K562 (cell line): ENCODE results near the gene RBM18. TPM values are rescaled to one million over a fixed set of nuclear protein-coding genes. Genes with fewer than 3 reads are reported as not detected.

ENCODE experiments used
- ATAC-seq: fragments of 200-7000 bp; cut with Tn5 transposase; 3 replicates; pipeline ENCODE4 v1.9.1; 2020; ENCODE audit warnings: moderate library complexity
- BruUV-seq: library from RNA; stranded (reverse); fragments of 400-500 nt; replicated peaks from 2 replicates; lab custom pipeline; 2021; lab: Mats Ljungman, UMichigan
- CTCF ChIA-PET: fragments of 300-600 bp; formaldehyde crosslinking; extraction: SDS; loops from one replicate; lab custom pipeline; 2021; ENCODE audit warnings: low intra/inter-chr PET ratio; lab: Yijun Ruan, JAX
- POLR2A ChIA-PET: fragments of 300-600, 350-650 bp; sonication (Branson Sonifier 250); formaldehyde crosslinking; extraction: SDS; loops from one replicate; lab custom pipeline; 2021; ENCODE audit warnings: antibody characterized with exemption, inconsistent platforms; lab: Yijun Ruan, JAX
- DNase-seq, 4 experiments: peaks; one replicate each; pipeline versions ENCODE4 v3.0.0 to v3.0.0-alpha.2; 2011 to 2018; ENCODE audit warnings: low spot score in 3 of 4, mixed read lengths in 3 of 4; ENCODE audit errors: extremely low read depth in 1 of 4
- FAIRE-seq: peaks from 2 replicates; lab custom pipeline; 2011; peaks lifted over from hg19 to GRCh38; lab: Jason Lieb, UNC
- H2AFZ ChIP-seq: 2 replicates; pipeline ENCODE4 v1.6.0; 2011; ENCODE audit warnings: low read depth, low read length, control low read depth, inconsistent platforms
- H3K27ac ChIP-seq: fragments of 200-600 bp; 3 replicates; pipeline ENCODE4 v1.8.0; 2011; ENCODE audit warnings: low read depth, mild to moderate bottlenecking, control low read depth, inconsistent platforms, low read length, moderate library complexity, mixed read lengths; ENCODE audit errors: extremely low read depth
- H3K27me3 ChIP-seq, 2 experiments: fragments of 300-600 bp in 1 of 2; 2 replicates in 1 of 2; 3 replicates in 1 of 2; pipeline versions ENCODE4 v1.6.0 to v1.8.0; 2011; ENCODE audit warnings: inconsistent platforms in 2 of 2, low read length in 2 of 2, mild to moderate bottlenecking in 1 of 2, mixed read lengths in 1 of 2, moderate library complexity in 1 of 2; ENCODE audit not compliant: control insufficient read depth in 2 of 2, insufficient read depth in 2 of 2
- H3K36me3 ChIP-seq: fragments of 300-600 bp; 3 replicates; pipeline ENCODE4 v1.8.0; 2011; ENCODE audit warnings: mild to moderate bottlenecking, low read length, inconsistent platforms; ENCODE audit not compliant: control insufficient read depth, insufficient read depth
- H3K4me1 ChIP-seq, 2 experiments: fragments of 200-600 bp in 1 of 2; replicated peaks in 1 of 2; 2 replicates in 1 of 2; 3 replicates in 1 of 2; pipeline versions ENCODE4 v1.5.1 to v1.8.0; 2011; ENCODE audit warnings: inconsistent platforms in 2 of 2, low read length in 2 of 2, mild to moderate bottlenecking in 1 of 2, mixed read lengths in 1 of 2, moderate library complexity in 1 of 2; ENCODE audit not compliant: control insufficient read depth in 2 of 2, insufficient read depth in 2 of 2
- H3K4me2 ChIP-seq: 2 replicates; pipeline ENCODE4 v1.6.1; 2011; ENCODE audit warnings: low read length, control low read depth, inconsistent platforms, mixed read lengths; ENCODE audit not compliant: insufficient read depth
- H3K4me3 ChIP-seq: fragments of 200-600 bp; sonication (generic), shearing (Covaris generic); 2 replicates; pipeline ENCODE4 v1.5.1; 2016; ENCODE audit warnings: control low read depth, inconsistent platforms
- H3K79me2 ChIP-seq: fragments of 200-600 bp; 3 replicates; pipeline ENCODE4 v1.8.0; 2011; ENCODE audit warnings: low read length, inconsistent platforms; ENCODE audit not compliant: control insufficient read depth, insufficient read depth
- H3K9ac ChIP-seq, 2 experiments: 2 replicates each; pipeline versions ENCODE4 v1.6.0 to v1.6.1; 2011; ENCODE audit warnings: low read depth in 2 of 2, low read length in 2 of 2, control low read depth in 1 of 2, inconsistent platforms in 1 of 2, mild to moderate bottlenecking in 1 of 2, mixed read lengths in 1 of 2; ENCODE audit not compliant: insufficient read depth in 1 of 2
- H3K9me1 ChIP-seq: one replicate; pipeline ENCODE4 v1.6.0; 2011; ENCODE audit warnings: inconsistent platforms, mild to moderate bottlenecking, low read length, moderate library complexity; ENCODE audit not compliant: control insufficient read depth, insufficient read depth
- H3K9me3 ChIP-seq: replicated peaks from 2 replicates; pipeline ENCODE4 v1.5.1; 2011; ENCODE audit warnings: low read depth, low read length, inconsistent platforms; ENCODE audit not compliant: control insufficient read depth, insufficient read depth
- H4K20me1 ChIP-seq: replicated peaks from 2 replicates; pipeline ENCODE4 v1.6.1; 2011; ENCODE audit warnings: low read length, inconsistent platforms, mixed read lengths; ENCODE audit not compliant: control insufficient read depth, insufficient read depth
- BRD4 ChIP-seq: fragments of 200-600 bp; sonication (generic); IDR thresholded peaks from 2 replicates; pipeline ENCODE4 v1.6.1; 2017; ENCODE audit warnings: inconsistent platforms
- RAD21 ChIP-seq, 2 experiments: fragments of 250-450 bp in 1 of 2; fragments of 450-650 bp in 1 of 2; sonication (Bioruptor Pico) in 1 of 2; formaldehyde crosslinking in 1 of 2; IDR thresholded peaks in 1 of 2; conservative IDR thresholded peaks in 1 of 2; 2 replicates each; pipeline versions ENCODE4 v1.4.0 to v1.8.0; 2020 to 2022; ENCODE audit warnings: mild to moderate bottlenecking in 2 of 2, moderate library complexity in 1 of 2
- WGBS: fragments of 100-300 bp; shearing (Covaris generic); methylation state at CpG from one replicate; pipeline ENCODE4 v1.1.6; 2016; ENCODE audit warnings: low coverage, mixed read lengths; ENCODE audit not compliant: insufficient coverage; ENCODE audit errors: missing lambda C conversion rate; 5-methylcytosine and 5-hydroxymethylcytosine counted together
- in situ Hi-C: fragments of 300-500 bp; cut with MboI; formaldehyde crosslinking; loops from 4 replicates; pipeline ENCODE4 v1.15.0; 2018; ENCODE audit warnings: inconsistent platforms, mixed read lengths
- intact Hi-C: fragments of 100-400 bp; cut with micrococcal nuclease; formaldehyde crosslinking; loops from 2 replicates; pipeline ENCODE4 v1.14.2; 2022
- polyA plus RNA-seq, 8 experiments: library from polyadenylated mRNA; depleted of rRNA in 4 of 8; stranded (reverse) in 5 of 8; unstranded in 3 of 8; fragments of >200 nt; fragmentation: Nextera tagmentation in 2 of 8; fragmentation: Illumina TruSeq in 1 of 8; extraction: Ambion mirVana in 2 of 8; extraction: Trizol in 1 of 8; gene quantifications; 2 replicates each; pipeline versions ENCODE4 v1.2.1 to v1.2.3, GENCODE V29; 2011 to 2014; ENCODE audit warnings: inconsistent platforms in 1 of 8, missing spikeins in 1 of 8
- total RNA-seq, 7 experiments: library from RNA; depleted of rRNA in 6 of 7; stranded (reverse); fragments of >200 nt in 6 of 7; fragmentation: Illumina TruSeq in 2 of 7; extraction: Trizol in 2 of 7; gene quantifications; 2 replicates each; pipeline versions ENCODE4 v1.2.1 to v1.2.3, GENCODE V29; 2011 to 2021; ENCODE audit warnings: low replicate concordance in 1 of 7
- TF ChIP-seq, protein P1 (sequence below), 3 experiments: IDR thresholded peaks in 2 of 3; conservative IDR thresholded peaks in 1 of 3; 2 replicates each; pipeline ENCODE4 v1.5.1; 2011 to 2012; ENCODE audit warnings: low read length in 3 of 3, mild to moderate bottlenecking in 3 of 3, control low read depth in 2 of 3, improper control_type of control experiment in 1 of 3, inconsistent platforms in 1 of 3, low read depth in 1 of 3, mixed read lengths in 1 of 3, moderate library complexity in 1 of 3; ENCODE audit not compliant: insufficient read depth in 2 of 3

Gene RBM18
- total and polyA plus RNA-seq, 9 of the 15 experiments (the other 6 are each of a cell fraction or from before 2014, with no cell fraction given), result 7.9 to 86.3 (median 34.0) TPM

DNA sequence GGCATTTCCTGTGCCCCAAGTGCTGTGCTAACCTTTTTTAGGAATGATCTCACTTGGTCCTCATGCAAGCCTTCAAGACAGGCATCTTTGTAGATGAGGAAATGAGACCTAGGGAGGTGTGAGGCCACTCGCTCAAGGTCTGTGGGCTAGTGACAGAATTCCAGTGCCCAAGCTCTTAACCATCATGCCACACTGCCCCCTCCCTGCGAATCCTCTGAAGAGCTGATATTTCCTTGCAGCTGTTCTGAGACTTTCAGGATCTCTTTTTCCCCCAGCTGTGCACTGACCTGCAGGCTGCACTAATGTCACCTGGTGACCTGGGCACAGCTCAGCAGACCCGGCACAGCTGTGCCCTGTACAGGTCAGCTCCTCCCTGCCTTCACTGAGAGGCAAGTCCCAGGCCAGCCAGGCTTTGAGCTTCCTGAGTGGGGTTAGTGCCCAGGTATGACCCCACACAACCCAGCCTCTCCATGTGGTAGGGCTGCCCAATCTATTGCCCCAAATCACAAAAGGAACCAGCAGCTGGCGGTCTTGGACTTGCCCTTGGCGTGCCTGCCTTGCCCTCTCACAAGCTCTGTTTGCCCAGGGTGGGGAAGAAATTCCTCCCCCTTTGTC is 72.3 kb downstream of the RBM18 start:
- Histone ChIP-seq H3K9me3 (no peaks in the 10 kb centered on the region), H3K4me1 (peaks cover 0 to 6% of the 10 kb centered on the region in 2 experiments; a peak in 2 of 5 replicates), H3K4me2 (no peak overlapping the region), H3K4me3 (no peak overlapping the region), H2AFZ (no peak overlapping the region), H4K20me1 (no peaks in the 10 kb centered on the region), H3K9me1 (peaks cover 2% of the 10 kb centered on the region), H3K27ac (no peak overlapping the region), H3K36me3 (no peaks in the 10 kb centered on the region), H3K79me2 (no peaks in the 10 kb centered on the region), H3K9ac (peak overlapping the region in 1 of 2 experiments; percentile 33; a peak in 1 of 4 replicates), H3K27me3 (no peaks in the 10 kb centered on the region)
- ChIA-PET POLR2A (interaction anchor here (1.0 to 1.1 kb wide), 2 partner anchors 12 to 92 kb away, joined by 3 read pairs; no protein-coding TSS in a partner anchor), CTCF (interaction anchor here (1.2 kb wide), 1 partner anchor 93 kb away, joined by 6 read pairs; no protein-coding TSS in a partner anchor)
- DNase-seq, result no peak
- WGBS, result 58% methylated on average over 5 of the region's 5 CpGs
- no peak for FAIRE-seq
- intact Hi-C loops, result no loop called here
- ATAC-seq, result no peak; the same call in 2 of the 3 replicates
- in situ Hi-C loops, result no loop called here
- TF ChIP-seq, protein P1, sequence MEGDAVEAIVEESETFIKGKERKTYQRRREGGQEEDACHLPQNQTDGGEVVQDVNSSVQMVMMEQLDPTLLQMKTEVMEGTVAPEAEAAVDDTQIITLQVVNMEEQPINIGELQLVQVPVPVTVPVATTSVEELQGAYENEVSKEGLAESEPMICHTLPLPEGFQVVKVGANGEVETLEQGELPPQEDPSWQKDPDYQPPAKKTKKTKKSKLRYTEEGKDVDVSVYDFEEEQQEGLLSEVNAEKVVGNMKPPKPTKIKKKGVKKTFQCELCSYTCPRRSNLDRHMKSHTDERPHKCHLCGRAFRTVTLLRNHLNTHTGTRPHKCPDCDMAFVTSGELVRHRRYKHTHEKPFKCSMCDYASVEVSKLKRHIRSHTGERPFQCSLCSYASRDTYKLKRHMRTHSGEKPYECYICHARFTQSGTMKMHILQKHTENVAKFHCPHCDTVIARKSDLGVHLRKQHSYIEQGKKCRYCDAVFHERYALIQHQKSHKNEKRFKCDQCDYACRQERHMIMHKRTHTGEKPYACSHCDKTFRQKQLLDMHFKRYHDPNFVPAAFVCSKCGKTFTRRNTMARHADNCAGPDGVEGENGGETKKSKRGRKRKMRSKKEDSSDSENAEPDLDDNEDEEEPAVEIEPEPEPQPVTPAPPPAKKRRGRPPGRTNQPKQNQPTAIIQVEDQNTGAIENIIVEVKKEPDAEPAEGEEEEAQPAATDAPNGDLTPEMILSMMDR (IDR thresholded peaks at IDR 0.05 in 2 of 3, conservative IDR thresholded peaks at IDR 0.05 in 1 of 3; ENCODE audit: insufficient read depth in 2 of 3, low read depth in 1 of 3, low read length in 3 of 3), result peak in 1 of 3 experiments; percentile 15; a peak in 1 of 6 replicates
- TF ChIP-seq RAD21 (CRISPR knock-in tag; conservative IDR thresholded peaks at IDR 0.05 in 1 of 2, IDR thresholded peaks at IDR 0.05 in 1 of 2), result peak in 1 of 2 experiments; percentile 11; a peak in 1 of 4 replicates
- TF ChIP-seq BRD4, result no peak
- no TSS peak for BruUV-seq
